Astrocyte (in vitro differentiated cells and primary cell): ENCODE measurements around the gene CCDC34.

Experiments used
- CTCF ChIP-seq: IDR thresholded peaks from 2 replicates; pipeline ENCODE4 v1.5.1; 2011; ENCODE audit warnings: low read depth, mild to moderate bottlenecking, inconsistent platforms, low read length, moderate library complexity; ENCODE audit not compliant: insufficient read depth
- EZH2 ChIP-seq: IDR thresholded peaks from 2 replicates; pipeline ENCODE4 v1.6.1; 2012; ENCODE audit warnings: mild to moderate bottlenecking, low read length, inconsistent platforms; ENCODE audit not compliant: insufficient read depth

DNA sequence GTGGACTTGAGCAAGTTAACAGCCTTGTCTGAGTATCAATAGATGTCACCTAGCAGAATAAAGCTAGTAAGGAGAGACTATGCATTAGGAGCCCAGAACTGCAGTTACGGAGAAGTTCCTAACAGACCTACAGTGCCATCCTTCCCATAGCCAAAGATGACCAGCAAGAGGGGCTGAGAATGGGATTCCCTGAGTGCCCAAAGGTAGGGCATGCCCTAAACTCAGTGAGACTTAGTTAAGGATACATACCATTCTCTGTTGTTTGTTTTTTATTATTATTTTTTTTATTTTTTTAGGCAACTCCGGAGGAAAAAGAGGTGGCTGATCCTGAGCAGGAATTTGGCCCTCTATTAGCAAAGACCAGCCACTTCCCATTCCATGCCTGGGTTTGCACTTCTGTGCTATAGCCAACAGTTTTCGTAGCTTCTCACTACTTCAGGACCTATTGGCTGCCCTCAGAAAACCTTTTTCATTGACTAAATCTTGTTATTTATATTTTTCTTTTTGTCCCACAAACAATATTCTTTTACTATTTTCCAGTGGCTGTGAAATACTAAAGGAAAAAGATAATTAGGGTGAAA lies 33.3 kb upstream of the CCDC34 start:
- TF ChIP-seq CTCF: no peak
- no peak for TF ChIP-seq EZH2
